Measurements from ENCODE around the gene EOLA2. TPM values are rescaled to one million over a fixed set of nuclear protein-coding genes. Genes with fewer than 3 reads are reported as not detected.
A peak's percentile ranks its signal among the peaks of the same experiment; 100 is the strongest.
"Not testable (repeated sequence)": the region's sequence is repeated elsewhere in the genome, so short reads cannot be mapped to it uniquely, and the experiment has no call there.

The EOLA2 gene
- total and polyA plus RNA-seq, 12 donors: 17.2 to 53.2 (median 28.7) TPM

DNA sequence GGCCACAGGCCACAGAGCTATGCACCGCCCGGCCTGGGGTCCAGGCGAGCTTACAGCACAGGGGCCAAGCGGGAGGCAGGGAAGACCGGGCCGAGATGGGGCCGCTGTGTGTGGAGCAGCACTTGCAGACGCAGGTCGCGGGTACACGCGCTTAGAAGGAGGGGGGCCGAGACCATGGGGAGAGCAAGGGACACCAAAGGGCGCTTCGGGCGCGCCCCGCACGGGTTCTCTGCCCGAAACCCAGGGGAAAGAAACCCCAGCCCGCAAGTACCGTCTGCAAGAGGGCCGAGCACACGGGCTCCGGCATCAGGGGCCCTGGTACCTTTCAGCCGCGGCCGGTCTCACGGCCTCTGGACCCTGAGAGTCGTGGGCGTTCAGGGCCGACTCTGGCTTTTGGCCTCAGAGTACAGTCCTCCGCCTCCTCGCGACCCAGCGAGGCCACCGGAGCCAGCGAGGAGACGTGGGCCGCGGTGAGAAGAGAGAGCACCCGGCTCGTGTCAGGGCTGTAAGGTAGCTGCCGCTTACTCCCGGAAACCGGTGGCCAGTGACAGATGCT lies 342 bp downstream of the EOLA2 start:
- Histone ChIP-seq H3K9me3 (replicated peaks in 1 of 3) (no peaks in the 10 kb centered on the region), H3K4me1 (replicated peaks in 1 of 2) (no peaks in the 10 kb centered on the region), H3K27ac (peak overlapping the region; percentile 59 to 95 (median 80)), H3K36me3 (replicated peaks in 1 of 2) (no peaks in the 10 kb centered on the region), H3K4me3 (peak overlapping the region; percentile 2 to 80 (median 34)), H3K27me3 (no peaks in the 10 kb centered on the region)
- intact Hi-C loops (cut with DNase I): no loop called here
- no peak for TF ChIP-seq POLR2A (IDR thresholded peaks at IDR 0.05)
- TF ChIP-seq, protein P1, sequence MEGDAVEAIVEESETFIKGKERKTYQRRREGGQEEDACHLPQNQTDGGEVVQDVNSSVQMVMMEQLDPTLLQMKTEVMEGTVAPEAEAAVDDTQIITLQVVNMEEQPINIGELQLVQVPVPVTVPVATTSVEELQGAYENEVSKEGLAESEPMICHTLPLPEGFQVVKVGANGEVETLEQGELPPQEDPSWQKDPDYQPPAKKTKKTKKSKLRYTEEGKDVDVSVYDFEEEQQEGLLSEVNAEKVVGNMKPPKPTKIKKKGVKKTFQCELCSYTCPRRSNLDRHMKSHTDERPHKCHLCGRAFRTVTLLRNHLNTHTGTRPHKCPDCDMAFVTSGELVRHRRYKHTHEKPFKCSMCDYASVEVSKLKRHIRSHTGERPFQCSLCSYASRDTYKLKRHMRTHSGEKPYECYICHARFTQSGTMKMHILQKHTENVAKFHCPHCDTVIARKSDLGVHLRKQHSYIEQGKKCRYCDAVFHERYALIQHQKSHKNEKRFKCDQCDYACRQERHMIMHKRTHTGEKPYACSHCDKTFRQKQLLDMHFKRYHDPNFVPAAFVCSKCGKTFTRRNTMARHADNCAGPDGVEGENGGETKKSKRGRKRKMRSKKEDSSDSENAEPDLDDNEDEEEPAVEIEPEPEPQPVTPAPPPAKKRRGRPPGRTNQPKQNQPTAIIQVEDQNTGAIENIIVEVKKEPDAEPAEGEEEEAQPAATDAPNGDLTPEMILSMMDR (IDR thresholded peaks at IDR 0.05): no peak
- 0 to 53% (median 24%) methylated on average over 1 to 46 of the region's 46 CpGs for WGBS, 4 donors
- DNase-seq: peak; percentile 35 to 61 (median 46)

DNA sequence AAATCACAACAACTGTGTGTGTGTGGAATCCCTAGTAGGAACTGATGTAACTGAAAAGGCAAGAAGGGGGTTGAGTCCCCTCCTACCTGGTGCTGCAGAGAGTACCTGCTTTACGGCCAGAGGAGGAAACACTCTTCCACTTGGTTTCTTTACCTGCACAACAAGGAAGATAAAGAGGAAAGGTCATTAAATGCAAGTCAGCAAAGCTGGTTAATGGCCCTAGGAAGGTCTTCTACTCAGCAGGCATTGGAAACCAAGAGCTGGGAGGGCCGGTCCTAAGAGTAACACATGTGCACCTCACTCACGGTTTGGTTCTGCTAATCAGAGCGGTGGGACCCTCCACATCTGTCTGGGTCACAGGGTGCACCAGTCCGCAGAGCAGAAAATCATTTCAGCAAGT lies 963 bp downstream of the EOLA2 start:
- 45 to 61% (median 56%) methylated on average over 5 of the region's 5 CpGs for WGBS, 4 donors
- DNase-seq: peak in 1 of 7 donors; percentile 16
- intact Hi-C loops (cut with DNase I); H3K9me3 ChIP-seq (replicated peaks in 1 of 3); H3K4me1 ChIP-seq (replicated peaks in 1 of 2); H3K36me3 ChIP-seq (replicated peaks in 1 of 2); H3K27me3 ChIP-seq: not testable (repeated sequence)
- Histone ChIP-seq H3K4me3 (peak overlapping the region in 1 of 4 donors; percentile 80), H3K27ac (peak overlapping the region in 2 of 5 donors; percentile 93 to 95)

DNA sequence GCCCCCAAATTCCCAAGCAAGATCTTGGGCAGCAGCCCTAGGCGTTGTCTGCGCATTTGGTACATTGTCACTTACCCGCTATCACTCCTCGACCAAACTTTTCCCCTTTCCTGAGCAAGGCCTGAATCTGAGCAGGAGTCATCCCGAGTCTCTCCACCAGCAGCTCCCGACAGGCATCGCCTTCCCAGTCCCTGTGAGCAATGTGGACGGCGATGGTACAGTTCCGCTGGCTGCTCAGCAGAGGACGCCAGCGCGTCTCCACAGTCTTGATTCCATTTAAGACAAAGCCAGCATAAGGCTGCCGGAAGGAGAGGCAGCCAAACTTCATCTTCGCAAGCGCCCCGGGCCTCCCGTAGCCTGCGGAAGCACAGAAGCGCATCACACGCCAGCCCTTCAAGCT lies 4.7 kb downstream of the EOLA2 start:
- H3K4me3 ChIP-seq; H3K4me1 ChIP-seq (replicated peaks in 1 of 2); H3K9me3 ChIP-seq (replicated peaks in 1 of 3); H3K27me3 ChIP-seq; H3K27ac ChIP-seq; DNase-seq; H3K36me3 ChIP-seq (replicated peaks in 1 of 2); intact Hi-C loops (cut with DNase I): not testable (repeated sequence)
- 71 to 83% (median 75%) methylated on average over 10 to 16 of the region's 21 CpGs; no CpG with 5 or more reads in 1 of the 4 donors for whole genome bisulfite sequencing, 4 donors

DNA sequence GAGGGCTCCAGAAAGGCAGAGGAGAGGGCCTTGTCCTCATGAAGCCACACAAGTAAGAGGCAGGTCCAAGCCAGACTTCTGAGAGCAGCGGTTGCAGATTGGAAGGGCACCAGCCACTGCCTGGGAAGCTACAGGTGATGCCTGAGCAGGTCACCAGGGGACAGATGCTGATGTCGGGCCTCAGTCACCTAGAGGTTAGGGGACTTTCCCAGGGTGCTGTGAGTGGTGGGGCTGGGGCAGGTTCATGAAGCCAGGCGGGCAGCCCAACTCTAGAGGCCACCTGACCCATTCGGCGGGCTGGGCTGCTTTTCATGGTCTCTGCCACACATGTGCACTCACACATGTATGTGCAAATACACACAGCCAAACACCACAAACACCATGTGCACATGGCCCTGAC lies 5.3 kb downstream of the EOLA2 start:
- 90 to 100% methylated on average over 1 of the region's 5 CpGs; no CpG with 5 or more reads in 2 of the 4 donors for WGBS, 4 donors
- intact Hi-C loops (cut with DNase I); DNase-seq; H3K27ac ChIP-seq; H3K4me3 ChIP-seq; H3K4me1 ChIP-seq (replicated peaks in 1 of 2); H3K27me3 ChIP-seq; H3K36me3 ChIP-seq (replicated peaks in 1 of 2); H3K9me3 ChIP-seq (replicated peaks in 1 of 3): not testable (repeated sequence)

GRCh38 chrX:149932150-149932549 lies 6.1 kb downstream of the EOLA2 start:
- H3K27me3 ChIP-seq; H3K4me1 ChIP-seq (replicated peaks in 1 of 2); H3K4me3 ChIP-seq; H3K9me3 ChIP-seq (replicated peaks in 1 of 3); DNase-seq; H3K27ac ChIP-seq; intact Hi-C loops (cut with DNase I); H3K36me3 ChIP-seq (replicated peaks in 1 of 2): not testable (repeated sequence)
- 88 to 92% (median 88%) methylated on average over 2 of the region's 2 CpGs; no CpG with 5 or more reads in 1 of the 4 donors for WGBS, 4 donors

- H3K9me3 ChIP-seq (replicated peaks in 1 of 3); intact Hi-C loops (cut with DNase I); H3K4me3 ChIP-seq; DNase-seq; H3K36me3 ChIP-seq (replicated peaks in 1 of 2); H3K4me1 ChIP-seq (replicated peaks in 1 of 2); H3K27ac ChIP-seq; H3K27me3 ChIP-seq: not testable (repeated sequence)
- WGBS, 4 donors: 22 to 88% (median 74%) methylated on average over 1 to 2 of the region's 4 CpGs
These were observed 6.9 kb downstream of the EOLA2 start for GRCh38 chrX:149931355-149931754.

GRCh38 chrX:149929400-149929799 lies 8.9 kb downstream of the EOLA2 start, which contains the start of gene HSFX4:
Gene HSFX4, plus strand, starts transcription at chrX:149929573. Its CDS starts 72 bp downstream, at chrX:149929645.
- 79 to 100% methylated on average over 1 to 2 of the region's 7 CpGs; no CpG with 5 or more reads in 2 of the 4 donors for WGBS, 4 donors
- H3K36me3 ChIP-seq (replicated peaks in 1 of 2); intact Hi-C loops (cut with DNase I); H3K27ac ChIP-seq; H3K9me3 ChIP-seq (replicated peaks in 1 of 3); H3K27me3 ChIP-seq; H3K4me3 ChIP-seq; DNase-seq; H3K4me1 ChIP-seq (replicated peaks in 1 of 2): not testable (repeated sequence)

DNA sequence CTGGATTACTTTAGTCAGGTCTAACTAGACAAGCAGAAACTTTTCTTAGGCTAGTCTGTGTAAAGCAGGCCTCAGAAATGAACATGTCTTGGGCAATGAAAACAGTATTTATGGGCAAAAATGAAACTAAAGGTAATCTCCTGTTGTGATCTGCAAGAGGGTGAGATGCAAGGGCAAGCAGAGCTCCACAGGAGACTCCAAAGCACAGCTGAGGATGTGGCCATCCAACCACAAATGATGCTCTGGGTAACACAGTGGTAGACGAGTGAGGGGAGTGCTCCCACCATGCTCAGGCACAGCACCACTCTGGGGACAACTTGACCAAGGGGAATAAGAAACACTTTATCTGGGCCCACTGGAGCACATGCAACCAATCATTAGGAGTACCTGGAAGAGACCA lies 9.7 kb downstream of the EOLA2 start:
- 89 to 100% methylated on average over 1 of the region's 1 CpG; no CpG with 5 or more reads in 2 of the 4 donors for WGBS, 4 donors
- H3K4me1 ChIP-seq (replicated peaks in 1 of 2); H3K36me3 ChIP-seq (replicated peaks in 1 of 2); H3K27me3 ChIP-seq; H3K27ac ChIP-seq; H3K9me3 ChIP-seq (replicated peaks in 1 of 3); DNase-seq; H3K4me3 ChIP-seq; intact Hi-C loops (cut with DNase I): not testable (repeated sequence)

- no CpG with 5 or more reads among the region's 1 CpG for WGBS, 4 donors
- H3K36me3 ChIP-seq (replicated peaks in 1 of 2); H3K9me3 ChIP-seq (replicated peaks in 1 of 3); DNase-seq; H3K4me1 ChIP-seq (replicated peaks in 1 of 2); intact Hi-C loops (cut with DNase I); H3K27me3 ChIP-seq; H3K4me3 ChIP-seq; H3K27ac ChIP-seq: not testable (repeated sequence)
These were observed 10.4 kb downstream of the EOLA2 start for GRCh38 chrX:149927964-149928258.

DNA sequence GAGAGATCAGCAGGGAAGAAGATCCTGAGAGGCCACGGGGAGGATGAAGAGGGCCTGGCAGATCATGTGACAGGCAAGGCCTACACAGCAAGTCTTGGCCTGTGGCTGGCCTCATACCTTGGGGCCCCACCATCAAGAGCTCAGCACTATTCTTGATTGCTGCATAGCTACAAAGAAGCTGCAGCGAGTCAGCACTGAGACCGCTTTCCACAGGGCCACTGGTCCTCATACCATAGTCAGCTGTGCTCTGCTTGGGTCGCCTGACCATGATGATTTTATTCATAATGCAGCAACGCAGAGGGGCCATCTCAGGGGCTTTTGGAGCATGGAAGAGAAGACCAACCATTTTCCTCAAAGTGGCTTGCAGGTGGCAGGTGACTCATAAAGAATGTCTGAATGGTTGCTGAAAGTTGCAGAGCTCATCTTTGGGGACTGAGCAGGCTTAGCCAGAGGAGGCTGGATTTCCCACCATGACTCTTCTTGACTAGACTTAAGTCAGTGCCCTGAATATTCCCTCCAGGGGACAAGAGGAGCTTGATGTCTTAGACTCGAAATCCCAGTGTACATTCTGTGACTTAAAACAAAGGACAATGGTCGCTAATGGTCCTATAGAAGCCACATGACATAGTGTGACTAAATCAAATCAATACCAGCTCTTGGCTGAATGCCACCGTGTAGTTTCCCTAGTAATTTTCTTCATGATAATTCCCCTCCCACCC lies 10.9 kb downstream of the EOLA2 start:
- H3K4me1 ChIP-seq (replicated peaks in 1 of 2); intact Hi-C loops (cut with DNase I); H3K9me3 ChIP-seq (replicated peaks in 1 of 3); H3K4me3 ChIP-seq; H3K27me3 ChIP-seq; H3K27ac ChIP-seq; DNase-seq; H3K36me3 ChIP-seq (replicated peaks in 1 of 2): not testable (repeated sequence)
- 67 to 100% methylated on average over 1 of the region's 8 CpGs; no CpG with 5 or more reads in 2 of the 4 donors for WGBS, 4 donors

Measured in adrenal gland (tissue), 12 donors.